Psoas muscle (tissue), 8 donors: ENCODE results near the gene TSHZ2. TPM values are rescaled to one million over a fixed set of nuclear protein-coding genes. Genes with fewer than 3 reads are reported as not detected.

Source experiments
- ATAC-seq, 4 donors: fragments of 200-7000 bp; cut with Tn5 transposase; one replicate each; pipeline ENCODE4 v1.9.1; 2020; ENCODE audit warnings: moderate library complexity in 3 of 4, mild to moderate bottlenecking in 2 of 4
- DNase-seq, 2 donors: peaks; one replicate each; pipeline ENCODE4 v3.0.0-alpha.2; 2020
- H3K27ac ChIP-seq: fragments of 200-600 bp; one replicate; pipeline ENCODE4 v1.8.0; 2022
- H3K27me3 ChIP-seq, 3 donors: fragments of 200-600 bp in 1 of 3; one replicate each; pipeline versions ENCODE4 v1.6.1 to v1.8.0; 2013 to 2022; ENCODE audit warnings: low read length in 2 of 3, mild to moderate bottlenecking in 2 of 3, moderate library complexity in 1 of 3; ENCODE audit not compliant: insufficient read depth in 3 of 3
- H3K36me3 ChIP-seq, 2 donors: fragments of 200-600 bp in 1 of 2; one replicate each; pipeline versions ENCODE4 v1.6.1 to v1.8.0; 2013 to 2022; ENCODE audit warnings: low read depth in 1 of 2, mild to moderate bottlenecking in 1 of 2, moderate library complexity in 1 of 2; ENCODE audit not compliant: insufficient read depth in 1 of 2
- H3K4me1 ChIP-seq: fragments of 200-600 bp; one replicate; pipeline ENCODE4 v1.8.0; 2022
- H3K4me3 ChIP-seq: fragments of 200-600 bp; one replicate; pipeline ENCODE4 v1.8.0; 2022; ENCODE audit warnings: mild to moderate bottlenecking
- H3K9me3 ChIP-seq: fragments of 200-600 bp; one replicate; pipeline ENCODE4 v1.8.0; 2022
- WGBS, 3 donors: extraction: QIAGEN DNeasy Blood & Tissue Kit; methylation state at CpG; one replicate each; pipeline versions ENCODE4 v1.1.6 to v1.1.7; 2013; 5-methylcytosine and 5-hydroxymethylcytosine counted together
- intact Hi-C, 2 donors: fragments of 100-400 bp; cut with DNase I; formaldehyde crosslinking; loops; one replicate each; pipeline versions ENCODE4 v1.11.0 to v1.14.2; 2022
- polyA plus RNA-seq, 3 donors: library from polyadenylated mRNA; stranded (reverse); fragments of 200-250 nt; gene quantifications; one replicate each; pipeline ENCODE4 v1.2.3, GENCODE V29; 2013
- total RNA-seq, 4 donors: library from RNA; stranded (reverse); fragmentation: NEBNext Ultra II Directional in 2 of 4; extraction: Animal tissue kit (Norgen Biotek cat#: 25700) in 2 of 4; gene quantifications; one replicate each; pipeline versions ENCODE4 v1.2.1 to v1.2.4, GENCODE V29; 2021 to 2023
- TF ChIP-seq, protein P1 (sequence below): fragments of 200-600 bp; IDR thresholded peaks from one replicate; pipeline ENCODE4 v1.8.0; 2022; ENCODE audit warnings: antibody characterized with exemption
- donor health status: healthy with polysubstance abuse.
- donor health status: DM: no; HTN: no; CAD: no; lungs with moderate emphysema.
- donor health status: Bipolar disorder and iron deficiency.
- donor health status: healthy.
- donor health status: DM: yes; HTN: yes; CAD: no.
- donor health status: DM: no; HTN: no; CAD: no.
- donor health status: DM: no; HTN: no; CAD: no.
- donor health status: DM: yes; HTN: yes; CAD: no.

Gene TSHZ2
- total and polyA plus RNA-seq, 7 donors, result 0.39 to 7.5 (median 1.9) TPM

DNA sequence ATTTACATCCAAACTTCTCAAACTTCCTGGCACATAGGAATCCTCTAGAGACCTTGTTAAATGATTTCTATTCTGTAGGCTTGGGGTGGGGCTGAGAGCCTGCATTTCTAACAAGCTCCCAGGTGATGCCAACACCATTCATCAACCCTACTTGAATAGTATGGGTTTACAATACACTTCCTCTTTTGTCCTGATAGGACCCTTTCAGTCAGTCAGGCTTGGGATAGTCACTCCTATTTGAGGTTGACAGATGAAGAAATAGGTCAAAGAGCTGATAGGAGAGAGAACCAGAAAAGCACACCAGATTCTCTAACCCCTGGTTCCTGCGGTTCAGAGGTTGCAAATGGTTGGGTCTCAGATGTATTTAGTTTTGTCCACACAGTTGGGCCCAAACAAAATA, 273.4 kb downstream of the TSHZ2 start:
- Histone ChIP-seq H3K36me3 (no peaks in the 10 kb centered on the region), H3K27ac (no peak overlapping the region), H3K4me3 (no peak overlapping the region), H3K9me3 (no peaks in the 10 kb centered on the region), H3K4me1 (no peaks in the 10 kb centered on the region), H3K27me3 (peaks cover 0 to 3% (median 0%) of the 10 kb centered on the region in 3 donors)
- ATAC-seq, result no peak
- TF ChIP-seq, protein P1, sequence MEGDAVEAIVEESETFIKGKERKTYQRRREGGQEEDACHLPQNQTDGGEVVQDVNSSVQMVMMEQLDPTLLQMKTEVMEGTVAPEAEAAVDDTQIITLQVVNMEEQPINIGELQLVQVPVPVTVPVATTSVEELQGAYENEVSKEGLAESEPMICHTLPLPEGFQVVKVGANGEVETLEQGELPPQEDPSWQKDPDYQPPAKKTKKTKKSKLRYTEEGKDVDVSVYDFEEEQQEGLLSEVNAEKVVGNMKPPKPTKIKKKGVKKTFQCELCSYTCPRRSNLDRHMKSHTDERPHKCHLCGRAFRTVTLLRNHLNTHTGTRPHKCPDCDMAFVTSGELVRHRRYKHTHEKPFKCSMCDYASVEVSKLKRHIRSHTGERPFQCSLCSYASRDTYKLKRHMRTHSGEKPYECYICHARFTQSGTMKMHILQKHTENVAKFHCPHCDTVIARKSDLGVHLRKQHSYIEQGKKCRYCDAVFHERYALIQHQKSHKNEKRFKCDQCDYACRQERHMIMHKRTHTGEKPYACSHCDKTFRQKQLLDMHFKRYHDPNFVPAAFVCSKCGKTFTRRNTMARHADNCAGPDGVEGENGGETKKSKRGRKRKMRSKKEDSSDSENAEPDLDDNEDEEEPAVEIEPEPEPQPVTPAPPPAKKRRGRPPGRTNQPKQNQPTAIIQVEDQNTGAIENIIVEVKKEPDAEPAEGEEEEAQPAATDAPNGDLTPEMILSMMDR, result no peak
- DNase-seq, result no peak
- intact Hi-C loops, result no loop called here
- 83 to 96% (median 92%) methylated on average over 1 of the region's 1 CpG for WGBS, 3 donors

DNA sequence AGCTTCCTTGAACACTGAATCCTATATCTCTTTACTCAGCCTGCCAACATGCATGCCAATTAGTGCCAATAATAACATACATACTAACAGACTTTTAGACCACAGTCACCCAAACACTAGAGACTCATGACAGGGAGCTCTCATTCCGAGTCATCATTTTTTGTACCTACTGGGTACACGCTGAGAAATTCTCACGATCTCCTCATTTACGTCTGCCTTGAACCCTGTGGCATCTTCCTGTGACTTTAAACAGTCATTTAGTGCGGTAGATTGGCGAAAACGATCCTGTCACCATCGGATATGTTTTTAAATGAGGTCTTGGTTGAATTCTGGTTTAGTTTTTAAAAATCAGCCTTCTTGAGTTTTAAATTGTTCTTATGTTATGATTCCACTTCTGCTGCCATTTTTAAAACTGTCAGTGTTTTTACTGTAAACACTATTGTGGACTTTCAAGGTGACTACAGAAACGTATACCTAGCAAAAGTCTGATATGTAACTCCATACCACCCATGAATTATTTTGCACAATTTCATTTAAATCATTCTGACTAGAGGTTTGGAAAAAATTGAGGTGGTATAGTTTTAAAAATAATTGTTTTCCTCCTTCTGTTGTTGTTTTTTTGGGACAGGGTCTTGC, 275.4 kb downstream of the TSHZ2 start:
- intact Hi-C loops, result no loop called here
- TF ChIP-seq, protein P1, result no peak
- 87 to 92% (median 92%) methylated on average over 9 of the region's 9 CpGs for WGBS, 3 donors
- no peaks in the 10 kb centered on the region for H3K36me3 ChIP-seq
- ATAC-seq, result no peak
- no peaks in the 10 kb centered on the region for H3K9me3 ChIP-seq
- H3K4me1 ChIP-seq, result no peaks in the 10 kb centered on the region
- H3K27ac ChIP-seq, result no peak overlapping the region
- peaks cover 0 to 3% (median 0%) of the 10 kb centered on the region in 3 donors for H3K27me3 ChIP-seq
- no peak for DNase-seq
- no peak overlapping the region for H3K4me3 ChIP-seq

DNA sequence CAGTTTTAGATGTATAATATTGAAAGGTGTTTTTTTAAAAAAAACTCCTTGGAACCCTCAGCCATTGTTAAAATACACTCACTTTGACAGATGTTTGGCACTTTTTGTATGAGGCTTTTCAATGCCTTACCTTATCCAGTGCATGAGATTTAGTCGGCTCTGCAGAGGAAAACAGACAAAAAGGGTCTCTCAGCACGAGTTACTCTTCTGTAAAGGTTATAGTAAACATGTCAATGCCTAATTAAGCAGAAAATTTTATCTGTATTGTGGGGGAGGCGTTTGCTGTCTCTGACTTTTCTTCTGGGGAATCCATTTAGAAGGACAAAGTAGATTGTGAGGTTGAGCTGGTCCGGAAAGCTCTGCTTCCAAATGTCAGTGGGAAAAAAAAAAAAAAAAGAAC, 278.3 kb downstream of the TSHZ2 start:
- Histone ChIP-seq H3K4me3 (no peak overlapping the region), H3K36me3 (no peaks in the 10 kb centered on the region), H3K9me3 (no peaks in the 10 kb centered on the region), H3K27me3 (peaks cover 0 to 3% (median 0%) of the 10 kb centered on the region in 3 donors), H3K27ac (no peak overlapping the region), H3K4me1 (no peaks in the 10 kb centered on the region)
- intact Hi-C loops, result no loop called here
- WGBS, 3 donors, result 73 to 77% (median 74%) methylated on average over 4 of the region's 4 CpGs
- DNase-seq (no peak), ATAC-seq (no peak)
- TF ChIP-seq, protein P1, result no peak

DNA sequence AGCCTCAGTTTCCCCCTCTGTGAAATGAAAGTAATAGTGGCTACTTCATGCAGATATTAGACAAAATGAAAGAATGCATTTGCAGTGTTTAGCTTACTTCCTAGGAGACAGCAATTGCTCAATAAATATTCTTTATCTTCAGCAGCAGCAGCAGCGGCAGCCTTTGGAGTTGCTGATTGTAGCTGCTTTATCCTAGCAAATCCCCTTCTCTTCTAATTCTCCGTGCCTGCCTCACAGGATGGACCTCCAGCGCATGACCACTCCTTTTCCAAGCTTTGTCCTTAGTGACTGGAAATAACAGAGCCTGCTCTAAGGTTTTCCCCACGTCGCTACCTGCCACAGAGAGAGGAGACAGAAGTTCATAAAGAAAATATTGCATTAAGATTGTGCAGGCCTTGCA, 279.8 kb downstream of the TSHZ2 start:
- intact Hi-C loops, result no loop called here
- no peaks in the 10 kb centered on the region for H3K36me3 ChIP-seq
- H3K27me3 ChIP-seq, result peaks cover 0 to 3% (median 0%) of the 10 kb centered on the region in 3 donors
- no peaks in the 10 kb centered on the region for H3K9me3 ChIP-seq
- TF ChIP-seq, protein P1, result no peak
- H3K27ac ChIP-seq, result no peak overlapping the region
- no peak for DNase-seq
- WGBS, 3 donors, result 81 to 89% (median 87%) methylated on average over 5 of the region's 5 CpGs
- H3K4me1 ChIP-seq, result no peaks in the 10 kb centered on the region
- ATAC-seq, result no peak
- H3K4me3 ChIP-seq, result no peak overlapping the region

DNA sequence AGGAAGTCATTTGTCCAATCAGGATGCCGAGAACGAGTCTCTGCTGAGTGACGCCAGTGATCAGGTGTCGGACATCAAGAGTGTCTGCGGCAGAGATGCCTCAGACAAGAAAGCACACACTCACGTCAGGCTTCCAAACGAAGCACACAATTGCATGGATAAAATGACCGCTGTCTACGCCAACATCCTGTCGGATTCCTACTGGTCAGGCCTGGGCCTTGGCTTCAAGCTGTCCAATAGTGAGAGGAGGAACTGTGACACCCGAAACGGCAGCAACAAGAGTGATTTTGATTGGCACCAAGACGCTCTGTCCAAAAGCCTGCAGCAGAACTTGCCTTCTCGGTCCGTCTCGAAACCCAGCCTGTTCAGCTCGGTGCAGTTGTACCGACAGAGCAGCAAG, 281.5 kb downstream of the TSHZ2 start:
- DNase-seq (no peak), ATAC-seq (no peak)
- no peaks in the 10 kb centered on the region for H3K9me3 ChIP-seq
- no peak overlapping the region for H3K27ac ChIP-seq
- H3K36me3 ChIP-seq, result no peaks in the 10 kb centered on the region
- TF ChIP-seq, protein P1, result no peak
- intact Hi-C loops, result no loop called here
- H3K4me1 ChIP-seq, result no peaks in the 10 kb centered on the region
- H3K4me3 ChIP-seq, result no peak overlapping the region
- 88 to 93% (median 90%) methylated on average over 18 of the region's 18 CpGs for WGBS, 3 donors
- no peaks in the 10 kb centered on the region for H3K27me3 ChIP-seq
